GM10266 (cell line): Measurements from ENCODE around the gene PXK.

Source experiments
- DNase-seq: peaks from one replicate; pipeline ENCODE4 v3.0.0; 2012; ENCODE audit errors: extremely low spot score
- TF ChIP-seq, protein P1 (sequence below): IDR thresholded peaks from 2 replicates; pipeline ENCODE4 v1.5.1; 2012; ENCODE audit warnings: mild to moderate bottlenecking, low read depth; ENCODE audit not compliant: control insufficient read depth, insufficient read depth; ENCODE audit errors: missing control alignments

Gene PXK

DNA sequence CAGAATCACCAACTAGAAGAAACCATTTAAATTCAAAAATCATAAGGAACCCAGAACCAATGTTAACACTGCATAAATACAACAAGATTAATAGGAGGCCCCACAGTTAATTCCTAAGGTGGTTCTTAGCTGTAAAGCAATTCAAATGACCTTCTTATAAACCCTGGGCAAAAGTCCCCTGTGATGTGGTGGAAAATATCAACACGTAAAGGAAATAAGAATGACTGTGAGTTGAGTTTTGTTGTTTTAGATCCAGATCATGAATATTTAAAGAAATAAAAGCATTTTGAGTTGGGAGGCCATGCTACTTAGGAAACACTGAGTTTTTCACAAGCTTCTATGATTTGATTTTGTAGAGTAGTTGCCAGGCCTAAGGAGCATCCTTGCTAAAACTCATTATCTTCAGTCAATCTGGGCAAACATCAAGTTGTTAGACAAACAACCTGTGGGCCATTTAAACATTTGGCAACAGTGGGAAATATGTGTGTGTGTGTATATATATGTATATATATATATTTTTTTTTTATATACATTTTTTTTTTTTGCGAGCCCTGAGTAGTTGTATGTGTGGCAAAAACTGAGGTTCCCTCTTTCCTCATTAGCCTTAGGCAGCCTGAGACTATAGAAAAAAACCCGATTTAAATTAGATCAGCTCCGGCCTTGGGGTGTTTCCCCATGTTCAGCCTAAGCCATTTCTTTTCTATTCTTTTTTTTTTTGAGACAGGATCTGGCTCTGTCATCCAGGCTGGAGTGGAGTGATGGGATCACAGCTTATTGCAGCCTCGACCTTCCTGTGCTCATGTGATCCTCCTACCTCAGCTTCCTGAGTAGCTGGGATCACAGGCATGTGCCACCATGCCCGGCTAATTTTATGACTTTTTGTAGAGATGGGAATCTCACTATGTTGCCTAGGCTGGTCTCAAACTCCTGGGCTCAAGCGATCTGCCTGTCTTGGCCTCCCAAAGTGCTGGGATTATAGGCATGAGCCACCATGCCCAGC is 8.0 kb upstream of the PXK start:
- TF ChIP-seq, protein P1, sequence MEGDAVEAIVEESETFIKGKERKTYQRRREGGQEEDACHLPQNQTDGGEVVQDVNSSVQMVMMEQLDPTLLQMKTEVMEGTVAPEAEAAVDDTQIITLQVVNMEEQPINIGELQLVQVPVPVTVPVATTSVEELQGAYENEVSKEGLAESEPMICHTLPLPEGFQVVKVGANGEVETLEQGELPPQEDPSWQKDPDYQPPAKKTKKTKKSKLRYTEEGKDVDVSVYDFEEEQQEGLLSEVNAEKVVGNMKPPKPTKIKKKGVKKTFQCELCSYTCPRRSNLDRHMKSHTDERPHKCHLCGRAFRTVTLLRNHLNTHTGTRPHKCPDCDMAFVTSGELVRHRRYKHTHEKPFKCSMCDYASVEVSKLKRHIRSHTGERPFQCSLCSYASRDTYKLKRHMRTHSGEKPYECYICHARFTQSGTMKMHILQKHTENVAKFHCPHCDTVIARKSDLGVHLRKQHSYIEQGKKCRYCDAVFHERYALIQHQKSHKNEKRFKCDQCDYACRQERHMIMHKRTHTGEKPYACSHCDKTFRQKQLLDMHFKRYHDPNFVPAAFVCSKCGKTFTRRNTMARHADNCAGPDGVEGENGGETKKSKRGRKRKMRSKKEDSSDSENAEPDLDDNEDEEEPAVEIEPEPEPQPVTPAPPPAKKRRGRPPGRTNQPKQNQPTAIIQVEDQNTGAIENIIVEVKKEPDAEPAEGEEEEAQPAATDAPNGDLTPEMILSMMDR, result no peak

DNA sequence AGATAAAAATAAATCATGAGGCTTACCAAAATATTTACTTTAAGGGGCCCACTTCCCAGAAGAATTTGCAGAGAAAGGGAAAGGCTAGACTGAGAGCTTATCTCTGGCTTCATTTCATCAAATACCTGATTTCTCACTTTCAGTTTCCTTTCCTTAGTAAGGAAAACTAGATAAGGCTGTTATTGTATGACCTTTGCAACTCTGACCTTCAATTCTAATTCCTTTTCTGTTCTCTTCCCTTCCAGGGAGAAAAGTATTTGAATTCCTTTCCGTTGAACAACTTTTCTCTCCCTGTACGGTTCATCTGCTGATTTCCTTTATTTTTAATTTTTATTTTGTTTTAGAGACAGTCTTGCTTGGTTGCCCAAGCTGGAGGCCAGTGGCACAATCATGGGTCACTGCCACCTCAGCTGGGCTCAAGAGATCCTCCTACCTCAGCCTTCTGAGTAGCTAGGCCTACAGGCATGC is 7.1 kb upstream of the PXK start:
- DNase-seq, result no peak
- TF ChIP-seq, protein P1, result no peak

More for the DNA sequence above, 8.0 kb upstream of the PXK start:
- peak; percentile 33 for DNase-seq

DNA sequence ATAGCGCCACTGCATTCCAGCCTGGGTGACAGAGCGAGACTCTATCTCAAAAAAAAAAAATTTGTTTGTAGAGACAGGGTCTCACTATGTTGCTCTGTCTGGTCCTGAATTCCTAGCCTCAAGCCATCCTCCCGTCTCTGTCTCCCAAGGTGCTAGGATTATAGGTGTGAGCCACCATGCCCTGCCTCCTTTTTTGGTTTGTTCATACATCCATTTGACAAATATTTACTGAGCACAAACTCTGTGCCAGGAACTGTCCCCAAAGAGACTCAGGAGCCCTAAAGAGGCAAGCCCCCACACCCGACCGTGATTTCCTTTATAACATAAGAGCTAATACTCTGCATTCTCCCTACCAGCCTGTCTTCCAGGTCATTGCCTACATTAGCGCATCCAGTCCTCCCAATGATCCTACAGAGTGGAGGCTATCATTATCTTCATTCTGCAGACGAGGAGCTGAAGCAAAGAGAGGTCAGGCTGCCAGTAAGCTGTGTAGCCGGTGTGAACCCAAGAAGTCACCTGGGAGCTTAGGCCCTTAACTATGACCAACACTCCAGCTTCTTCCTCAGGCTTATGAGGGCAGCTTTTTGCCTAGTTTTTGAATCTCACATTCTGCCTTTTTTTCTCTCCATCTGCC is 6.3 kb upstream of the PXK start:
- TF ChIP-seq, protein P1, result no peak
- DNase-seq, result no peak

DNA sequence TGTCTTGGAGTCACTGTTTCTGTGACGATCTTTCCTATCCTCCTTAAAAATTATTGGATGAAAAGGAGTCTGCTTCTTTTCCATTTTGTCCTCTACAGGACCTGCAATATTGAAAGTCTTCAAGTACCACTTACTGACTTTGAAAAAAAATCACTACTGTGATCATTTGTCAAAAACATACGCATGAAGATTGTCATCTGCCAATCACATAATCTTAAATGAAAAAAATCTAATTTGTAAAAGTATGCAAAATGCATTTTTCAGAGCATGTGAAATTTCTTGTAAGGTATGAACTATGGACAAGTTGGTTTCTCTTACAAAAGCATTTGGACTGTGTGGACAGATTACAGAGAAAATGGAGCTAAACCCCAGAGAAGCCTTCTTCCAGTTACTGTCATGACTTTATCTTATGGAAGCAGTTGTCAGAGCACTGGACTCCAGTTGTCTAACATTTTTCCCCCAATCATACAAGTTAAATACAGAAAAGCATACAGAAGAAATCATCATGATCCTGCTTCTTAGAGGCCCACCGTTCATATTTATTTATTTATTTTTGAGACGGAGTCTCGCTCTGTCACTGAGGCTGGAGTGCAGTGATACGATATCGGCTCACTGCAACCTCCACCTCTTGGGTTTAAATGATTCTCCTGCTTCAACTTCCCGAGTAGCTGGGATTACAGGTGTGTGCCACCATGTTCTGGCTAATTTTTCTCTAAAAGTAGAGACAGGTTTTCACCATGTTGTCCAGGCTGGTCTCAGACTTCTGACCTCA is 3.4 kb upstream of the PXK start:
- DNase-seq, result no peak
- TF ChIP-seq, protein P1, result no peak

DNA sequence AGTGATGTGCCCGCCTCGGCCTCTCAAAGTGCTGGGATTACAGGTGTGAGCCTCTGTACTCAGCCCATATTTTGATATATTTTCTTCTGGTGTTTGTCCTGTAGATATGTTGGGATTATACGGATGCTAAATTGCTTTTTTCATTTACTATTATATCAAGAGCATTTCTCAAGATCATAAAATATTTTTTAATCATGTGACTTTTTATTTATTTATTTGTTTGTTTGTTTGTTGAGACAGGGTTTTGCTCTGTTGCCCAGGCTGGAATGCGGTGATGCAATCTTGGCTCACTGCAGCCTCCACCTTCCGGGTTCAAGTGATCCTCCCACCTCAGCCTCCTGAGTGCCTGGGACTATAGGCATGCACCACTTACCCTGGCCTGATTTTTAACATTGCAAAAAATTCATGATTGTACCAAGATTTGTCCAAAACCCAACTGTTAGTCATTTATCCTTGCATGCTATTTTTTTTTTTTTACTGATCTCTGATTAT is 2.7 kb upstream of the PXK start:
- TF ChIP-seq, protein P1, result no peak
- no peak for DNase-seq

DNA sequence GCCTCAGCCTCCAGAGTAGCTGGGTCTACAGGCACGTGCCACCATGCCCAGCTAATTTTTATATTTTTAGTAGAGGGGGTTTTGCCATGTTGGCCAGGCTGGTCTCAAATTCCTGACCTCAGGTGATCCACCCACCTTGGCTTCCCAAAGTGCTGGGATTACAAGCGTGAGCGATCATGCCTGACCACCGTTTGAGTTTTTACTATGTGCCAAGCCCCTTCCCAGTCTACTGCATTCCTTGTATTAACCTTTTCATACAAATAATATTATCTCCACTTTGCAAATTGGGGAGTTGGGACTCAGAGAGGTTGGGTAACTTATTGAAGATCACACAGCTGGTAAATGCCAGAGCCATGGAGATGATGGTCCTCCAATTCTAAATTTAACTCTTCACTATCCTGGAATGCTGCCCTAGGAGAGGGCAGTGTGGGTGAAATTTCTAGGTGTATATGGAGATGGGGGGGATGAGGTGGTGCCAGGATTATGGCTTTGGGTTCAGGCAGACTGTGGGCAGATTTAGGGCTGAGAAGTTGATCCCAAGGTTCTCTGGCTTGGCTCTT is 1.0 kb upstream of the PXK start:
- DNase-seq, result no peak
- TF ChIP-seq, protein P1, result no peak
